OCI-LY1 (cell line): Measurements from ENCODE around the gene SKAP1.

Experiments used
- CTCF ChIP-seq: fragments of 200-600 bp; sonication (generic), shearing (Covaris generic); IDR thresholded peaks from 2 replicates; pipeline ENCODE4 v1.5.1; 2017; ENCODE audit warnings: mild to moderate bottlenecking, antibody characterized with exemption, low read length, moderate library complexity, mixed read lengths
- EZH2 ChIP-seq: fragments of 200-600 bp; sonication (generic), shearing (Covaris generic); IDR thresholded peaks from 2 replicates; pipeline ENCODE4 v1.8.0; 2017; ENCODE audit warnings: borderline replicate concordance, mixed run types, mild to moderate bottlenecking, antibody characterized with exemption, low read length, moderate library complexity, mixed read lengths

GRCh38 chr17:48427598-48427997 lies 2.4 kb downstream of the SKAP1 start:
- TF ChIP-seq CTCF, result no peak
- no peak for TF ChIP-seq EZH2
